ENCODE measurements around the gene ASNSD1. TPM values are rescaled to one million over a fixed set of nuclear protein-coding genes. Genes with fewer than 3 reads are reported as not detected.

The ASNSD1 gene
- total RNA-seq, 4 donors from 2014 or later, result 68.1 to 114 (median 87.3) TPM

- intact Hi-C loops (cut with DNase I; ENCODE audit: low total_unique reads), result no loop called here
- DNase-seq, result no peak
- no peak for ATAC-seq
- no peak for TF ChIP-seq CTCF (IDR thresholded peaks at IDR 0.05 in 4 of 5, conservative IDR thresholded peaks at IDR 0.05 in 1 of 5)
- TF ChIP-seq POLR2A (IDR thresholded peaks at IDR 0.05), result no peak
- no peaks in the 10 kb centered on the region for H3K36me3 ChIP-seq
- no peaks in the 10 kb centered on the region for H3K4me1 ChIP-seq
- H3K27ac ChIP-seq, result no peak overlapping the region
- no peaks in the 10 kb centered on the region for H3K9me3 ChIP-seq
- no peaks in the 10 kb centered on the region for H3K27me3 ChIP-seq
- no peak overlapping the region for H3K4me3 ChIP-seq
- in situ Hi-C loops (cut with MboI; ENCODE audit: low sequenced_read_pairs in 4 of 4), result no loop called here
These were observed 58.3 kb downstream of the ASNSD1 start for GRCh38 chr2:189719571-189719970.

Other genes starting within 250 kb of the ASNSD1 start
- 10 to 100 TPM; 14.0 to 21.4 (median 16.7) TPM for gene WDR75, start 220.0 kb upstream of the ASNSD1 start, total RNA-seq
- 10 to 100 TPM; 24.8 to 81.8 (median 37.4) TPM for gene SLC40A1, start 80.7 kb upstream of the ASNSD1 start, total RNA-seq
- 10 to 100 TPM in 1 of 4 donors, 1 to 10 TPM in 3; 3.4 to 13.1 (median 5.9) TPM for gene ANKAR, start 13.2 kb downstream of the ASNSD1 start, total RNA-seq
- 10 to 100 TPM in 1 of 4 donors, 1 to 10 TPM in 3; 2.1 to 15.6 (median 6.5) TPM for gene OSGEPL1, start 101.3 kb downstream of the ASNSD1 start, total RNA-seq
- 10 to 100 TPM; 13.3 to 38.9 (median 23.7) TPM for gene ORMDL1, start 122.9 kb downstream of the ASNSD1 start, total RNA-seq
- 10 to 100 TPM in 1 of 4 donors, 1 to 10 TPM in 3; 6.9 to 12.0 (median 8.8) TPM for gene PMS1, start 123.0 kb downstream of the ASNSD1 start, total RNA-seq